ENCODE data around the gene ATRIP.
"Not testable (repeated sequence)": the region's sequence is repeated elsewhere in the genome, so short reads cannot be mapped to it uniquely, and the experiment has no call there.

ATRIP gene

GRCh38 chr3:48446425-48447193 lies at the start of gene ATRIP:
Gene ATRIP, plus strand, starts transcription at chr3:48446737. Its CDS starts 109 bp downstream, at chr3:48446846.
- DNase-seq, result peak in 55 of 56 donors; percentile 48 to 92 (median 80)

GRCh38 chr3:48397767-48398681 lies 48.5 kb upstream of the ATRIP start:
- no peak for DNase-seq

DNA sequence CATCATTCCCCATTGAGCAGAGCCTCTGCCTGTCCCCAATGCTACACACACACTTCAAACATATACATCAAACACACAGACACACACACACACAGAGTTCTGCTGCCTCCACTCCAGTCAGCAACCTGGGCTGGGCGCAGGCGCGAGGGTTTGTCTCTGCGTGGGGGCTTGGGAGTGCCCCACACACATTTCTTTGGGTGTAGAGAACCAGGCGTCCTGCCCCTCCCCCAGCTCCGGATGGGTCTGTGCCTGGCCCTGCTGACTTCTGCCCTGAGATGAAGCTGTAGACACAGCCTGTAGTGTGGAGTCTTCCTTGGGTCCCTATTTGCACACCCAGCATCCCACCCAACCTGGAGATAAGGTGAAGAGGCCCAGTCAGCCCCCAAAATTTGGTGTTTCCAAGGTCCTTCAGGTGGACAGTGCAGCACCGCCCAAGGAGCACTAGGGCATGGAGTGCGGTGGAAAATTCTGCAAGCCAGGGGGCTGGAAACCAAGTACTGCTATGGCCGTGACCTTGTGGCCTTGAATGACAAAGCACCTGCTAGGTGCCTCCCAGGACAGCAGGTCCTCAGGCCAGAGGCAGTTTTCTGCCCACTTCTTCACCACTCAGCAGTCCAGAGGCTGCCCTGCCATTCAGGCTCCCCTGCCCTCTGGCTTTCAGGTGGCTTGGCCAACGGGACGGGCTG lies 47.7 kb upstream of the ATRIP start:
- DNase-seq, result no peak

DNA sequence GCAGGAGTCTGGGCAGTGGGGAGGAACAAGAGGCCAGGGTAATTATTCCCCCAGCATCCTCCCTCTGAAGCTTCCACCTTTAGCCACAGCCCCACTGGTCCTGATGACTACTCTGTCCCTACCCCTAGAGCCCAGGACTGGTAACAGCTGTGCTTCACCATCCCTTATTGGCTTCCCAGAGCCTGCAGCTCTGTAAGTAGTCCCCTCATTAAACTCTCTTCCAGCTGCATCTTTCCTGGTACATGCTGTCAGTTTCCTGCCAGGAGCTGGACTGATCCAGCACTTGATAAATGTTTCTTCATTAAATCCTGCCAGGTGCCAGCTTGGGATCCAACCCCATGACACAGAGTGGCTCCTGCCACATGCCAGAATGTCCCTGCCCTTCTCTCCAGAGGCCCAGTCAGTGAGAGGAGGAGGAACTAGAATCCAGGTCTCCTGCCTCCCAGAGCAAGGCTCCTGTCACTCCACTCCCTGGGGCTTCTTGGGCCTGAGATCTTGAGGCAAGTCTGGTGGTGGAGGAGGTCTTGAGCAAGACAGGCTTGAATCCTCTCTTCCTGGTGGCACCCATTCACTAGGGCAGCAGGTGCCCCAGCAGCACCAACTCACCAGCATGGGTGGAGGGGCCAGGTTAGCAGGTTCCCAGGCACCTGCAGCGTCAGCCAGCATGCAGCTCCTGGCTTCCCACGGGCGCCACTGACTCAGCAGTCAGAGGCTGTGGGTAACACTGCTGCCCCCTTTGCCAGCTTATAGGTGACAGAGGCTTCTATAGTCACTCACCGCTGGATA lies 47.0 kb upstream of the ATRIP start:
- DNase-seq, result no peak

- DNase-seq, result peak in 20 of 56 donors; percentile 7 to 69 (median 26)
Observed at GRCh38 chr3:48400824-48401433, 45.6 kb upstream of the ATRIP start.

GRCh38 chr3:48401434-48401901 lies 45.1 kb upstream of the ATRIP start:
- DNase-seq, result not testable (repeated sequence)

GRCh38 chr3:48402281-48402732 lies 44.2 kb upstream of the ATRIP start:
- peak in 8 of 56 donors; percentile 5 to 35 (median 14) for DNase-seq

- no peak for DNase-seq
Observed at GRCh38 chr3:48402907-48403306, 43.6 kb upstream of the ATRIP start.

- DNase-seq, result no peak
Observed at GRCh38 chr3:48403533-48404439, 42.8 kb upstream of the ATRIP start.

DNA sequence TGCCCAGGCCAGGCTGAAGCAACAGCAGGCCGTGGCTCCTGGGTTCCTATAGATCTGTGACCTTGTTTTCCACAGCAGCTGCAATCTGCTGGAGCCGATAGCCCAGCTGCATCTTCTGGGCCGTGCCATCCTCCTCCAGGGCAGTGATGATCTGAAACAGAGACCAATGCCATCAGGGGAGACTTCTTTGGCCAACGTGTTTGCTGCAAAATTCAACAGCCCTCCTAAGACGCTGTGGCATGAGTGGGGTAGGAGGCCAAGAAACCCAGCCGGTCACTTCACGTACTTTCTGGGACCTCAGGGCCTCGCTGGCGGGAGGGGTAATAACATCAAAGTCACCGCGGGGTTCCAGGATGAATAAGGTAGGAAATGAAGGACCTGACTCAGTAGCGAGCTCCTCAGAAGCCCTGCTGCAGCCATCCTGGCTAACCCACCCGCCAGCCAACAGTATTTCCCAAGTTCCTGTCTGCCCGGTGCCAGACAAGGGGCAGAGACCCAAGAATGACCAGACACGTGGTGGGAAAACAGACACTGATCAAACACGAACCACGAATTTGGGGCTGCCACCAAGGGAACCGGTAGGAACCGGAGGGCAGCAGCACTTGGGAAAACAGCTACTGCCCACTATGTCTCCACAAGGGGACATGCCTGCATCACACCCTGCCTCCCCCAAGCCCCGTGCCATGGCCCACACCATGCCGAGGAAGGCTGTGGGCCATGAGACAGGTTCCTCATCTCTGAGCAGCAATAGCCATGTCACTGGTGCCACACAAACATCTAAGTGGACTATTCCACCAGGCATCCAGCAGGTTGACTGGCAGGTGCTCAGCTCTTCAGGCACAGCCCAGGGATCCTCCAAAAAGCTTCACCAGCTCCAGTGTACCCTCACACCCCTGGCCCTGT lies 41.8 kb upstream of the ATRIP start:
- peak in 4 of 56 donors; percentile 6 to 45 (median 29) for DNase-seq

DNA sequence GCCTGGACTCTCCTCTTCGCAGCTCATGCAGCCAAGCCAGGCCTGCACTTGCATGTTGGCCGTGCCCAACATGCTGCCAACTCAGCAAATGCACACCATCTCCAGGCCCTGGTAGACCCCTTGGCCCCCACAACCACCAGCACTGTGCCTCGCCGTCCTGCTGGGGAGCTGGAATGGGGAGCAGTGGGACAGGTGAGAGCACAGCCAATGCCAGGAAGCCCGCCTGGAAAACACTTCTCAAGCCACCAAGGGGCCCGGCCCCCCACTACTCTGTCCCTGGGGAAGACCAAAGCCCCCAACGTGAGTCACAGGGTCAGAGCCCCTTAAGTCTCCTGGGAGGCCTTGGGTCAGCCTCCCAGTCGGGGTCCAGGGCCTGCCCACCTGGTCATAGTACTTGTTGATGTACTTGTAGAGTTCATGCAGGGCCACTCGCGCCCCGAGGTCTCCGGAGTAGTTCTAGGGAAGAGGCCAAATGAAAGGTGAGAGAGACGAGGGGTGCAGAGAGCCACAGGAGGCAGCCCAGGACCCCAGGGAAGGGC lies 41.1 kb upstream of the ATRIP start:
- DNase-seq, result no peak

- DNase-seq, result no peak
Observed at GRCh38 chr3:48405971-48406370, 40.6 kb upstream of the ATRIP start.

GRCh38 chr3:48406443-48407431 lies 39.8 kb upstream of the ATRIP start:
- DNase-seq, result no peak

- DNase-seq, result no peak
Observed at GRCh38 chr3:48407542-48408099, 38.9 kb upstream of the ATRIP start.

DNA sequence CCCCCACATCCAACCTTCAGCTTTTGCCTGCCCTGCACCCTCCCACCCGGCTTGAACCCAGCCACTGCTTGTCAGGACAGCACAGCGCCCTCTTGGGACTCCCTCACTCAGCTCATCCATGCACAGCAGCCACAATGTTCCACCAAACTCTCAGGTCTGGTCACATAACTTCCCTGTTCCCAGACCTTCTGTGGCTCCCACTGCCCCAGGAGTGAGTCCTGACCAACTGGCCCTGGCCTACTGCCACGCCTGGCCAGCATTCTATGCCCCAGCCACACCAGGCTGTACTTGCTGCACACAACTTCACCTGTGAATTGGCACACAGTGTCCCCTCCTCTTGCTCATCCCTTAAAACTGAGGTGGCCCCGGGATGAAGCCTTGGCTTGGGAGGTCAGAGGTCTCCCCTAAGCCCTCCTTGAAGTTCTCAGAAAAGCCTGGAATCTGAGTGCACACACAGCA lies 37.7 kb upstream of the ATRIP start:
- DNase-seq, result no peak
